NCI-H2227 (cell line): ENCODE data around the gene ATP8A1.
A peak's percentile ranks its signal among the peaks of the same experiment; 100 is the strongest.
"Not testable (repeated sequence)": the region's sequence is repeated elsewhere in the genome, so short reads cannot be mapped to it uniquely, and the experiment has no call there.

Experiments used
- DNase-seq: peaks from one replicate; lab custom pipeline; 2025; ENCODE audit not compliant: unreplicated experiment; lab: John Stamatoyannopoulos, UW

The ATP8A1 gene

GRCh38 chr4:42513748-42514492 is 143.0 kb downstream of the ATP8A1 start:
- no peak for DNase-seq

DNA sequence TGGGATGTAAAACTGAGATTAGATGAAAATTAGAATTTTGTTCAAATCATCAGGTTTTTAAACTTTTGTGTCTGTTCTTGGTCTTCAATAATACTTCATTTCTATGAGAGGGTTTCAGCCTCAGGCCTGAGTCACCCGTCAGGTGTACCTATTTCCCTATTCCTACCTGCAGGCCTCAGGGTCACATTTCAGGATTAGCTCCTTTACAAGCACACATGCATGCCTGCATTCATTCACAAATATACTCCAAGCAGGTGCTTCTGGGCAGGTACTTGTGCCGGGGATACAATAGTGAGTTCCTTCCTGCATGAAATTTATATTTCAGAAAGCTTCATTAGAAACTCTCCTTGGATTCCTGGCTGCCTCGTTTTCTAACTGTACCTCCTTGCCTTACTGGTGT is 144.7 kb downstream of the ATP8A1 start:
- no peak for DNase-seq

GRCh38 chr4:42510225-42510624 is 146.7 kb downstream of the ATP8A1 start:
- no peak for DNase-seq

- peak; percentile 68 for DNase-seq
Observed at GRCh38 chr4:42501624-42502401, 155.1 kb downstream of the ATP8A1 start.

DNA sequence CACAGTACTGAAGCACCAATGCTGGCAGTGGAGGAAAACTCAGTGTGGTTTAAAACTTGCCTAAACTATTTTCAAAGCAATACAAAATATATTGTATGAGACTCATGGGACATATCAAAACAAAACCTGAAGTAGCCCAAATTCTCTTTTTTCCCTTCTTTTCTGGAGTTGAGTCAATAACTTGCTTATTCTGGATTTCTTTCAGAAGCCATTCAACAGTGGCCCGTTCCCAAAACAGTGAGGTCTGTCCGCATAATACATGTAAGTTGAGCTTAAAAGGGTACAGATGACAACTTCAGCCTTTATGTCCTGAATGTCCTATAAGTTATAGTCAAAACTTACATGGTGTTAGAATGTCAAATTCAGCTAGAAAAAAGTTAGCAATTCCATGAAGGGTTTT is 158.9 kb downstream of the ATP8A1 start:
- DNase-seq: no peak

GRCh38 chr4:42497142-42497910 is 159.6 kb downstream of the ATP8A1 start:
- DNase-seq: no peak

DNA sequence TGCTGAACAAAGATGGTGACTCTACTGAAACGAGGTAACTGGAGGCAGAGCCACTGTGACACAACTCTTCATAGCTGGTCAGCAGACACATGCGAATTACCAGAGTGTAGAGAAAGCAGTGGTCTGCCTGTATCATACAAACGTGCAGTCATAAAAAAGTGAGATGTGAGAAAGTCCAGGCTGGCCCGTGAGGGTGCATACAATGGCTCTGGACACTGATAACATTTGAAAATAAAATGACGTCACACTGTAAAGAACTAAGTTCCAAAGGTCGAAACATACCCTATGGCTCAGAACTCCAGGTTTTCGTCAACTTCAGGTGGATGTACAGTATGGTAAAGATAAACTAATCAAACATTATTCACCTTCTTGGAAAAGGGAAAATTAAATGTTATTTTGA is 163.9 kb downstream of the ATP8A1 start:
- no peak for DNase-seq

- DNase-seq: no peak
Observed at GRCh38 chr4:42490015-42490414, 166.9 kb downstream of the ATP8A1 start.

DNA sequence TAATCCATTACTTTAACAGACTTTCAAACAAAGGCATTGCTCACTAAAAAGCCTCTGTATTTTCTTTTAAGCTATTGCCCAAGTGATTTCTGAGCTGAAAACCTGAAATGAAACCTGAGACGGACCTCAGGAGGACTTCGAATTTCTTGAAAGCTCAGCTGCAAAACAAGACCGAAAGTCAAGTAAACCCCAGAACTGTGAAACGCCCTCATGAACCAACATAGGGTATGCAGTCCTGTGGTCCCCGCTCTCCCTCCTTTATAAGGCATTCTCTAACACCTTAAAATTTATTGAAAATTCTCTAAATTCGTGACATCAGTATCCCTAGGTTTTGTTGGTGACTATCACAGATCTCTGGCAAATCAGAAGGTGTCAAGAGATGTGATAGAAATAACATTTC is 167.8 kb downstream of the ATP8A1 start:
- no peak for DNase-seq

- no peak for DNase-seq
Observed at GRCh38 chr4:42488554-42488953, 168.4 kb downstream of the ATP8A1 start.

DNA sequence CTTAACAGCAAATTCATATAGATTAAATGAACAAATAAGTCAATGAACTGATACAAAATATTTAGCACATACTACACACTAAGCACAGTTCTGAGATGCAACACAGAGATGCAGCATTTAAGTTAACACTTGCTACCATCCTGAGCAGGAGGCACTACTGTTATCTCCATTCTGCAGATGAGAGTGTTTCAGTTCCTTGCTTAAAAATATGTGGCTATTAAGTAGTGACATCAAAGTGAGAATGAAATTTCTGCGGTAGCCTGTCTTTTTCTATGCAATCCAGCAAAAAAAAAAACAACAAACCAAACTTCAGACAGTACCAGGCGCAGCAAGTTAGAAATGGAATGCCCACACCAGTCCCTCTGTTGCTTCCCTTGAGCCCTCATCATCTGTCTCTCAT is 168.8 kb downstream of the ATP8A1 start:
- no peak for DNase-seq

DNA sequence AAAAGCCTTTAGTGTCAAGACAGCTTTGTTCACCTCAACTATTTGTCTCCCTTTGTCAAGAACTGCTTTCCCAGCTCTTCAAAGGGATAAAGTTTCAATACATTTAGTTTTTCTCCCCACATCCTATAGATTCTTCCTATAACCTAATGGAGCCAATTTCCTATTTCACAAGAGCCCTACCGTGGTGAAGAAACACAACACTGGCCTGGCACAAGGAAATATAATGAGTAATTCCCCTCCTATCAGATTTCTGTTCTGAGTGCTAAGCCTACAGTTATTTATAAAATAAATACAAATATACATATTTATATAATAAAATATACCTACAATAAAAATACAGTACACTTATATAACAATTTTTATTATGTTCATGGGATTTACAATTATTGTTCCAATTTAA is 169.7 kb downstream of the ATP8A1 start:
- no peak for DNase-seq

DNA sequence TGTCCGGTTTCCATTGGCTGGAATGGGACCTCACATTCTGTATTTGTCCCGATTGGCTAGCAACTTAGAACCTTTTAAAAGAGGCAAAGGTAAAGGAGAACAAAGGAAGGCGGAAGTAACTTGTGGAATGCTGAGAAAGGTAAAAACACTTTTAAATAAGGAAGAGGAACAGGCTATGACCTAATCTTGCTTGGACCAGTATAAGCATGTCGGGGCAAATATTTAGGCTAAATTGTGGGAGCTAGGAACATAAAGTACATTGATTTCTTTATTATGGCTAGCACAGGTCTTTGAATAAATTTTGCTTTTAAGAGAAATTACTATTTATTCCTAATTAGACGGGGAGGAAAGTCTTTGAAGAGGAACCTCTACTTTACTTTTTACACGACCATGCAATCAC is 170.7 kb downstream of the ATP8A1 start:
- not testable (repeated sequence) for DNase-seq

DNA sequence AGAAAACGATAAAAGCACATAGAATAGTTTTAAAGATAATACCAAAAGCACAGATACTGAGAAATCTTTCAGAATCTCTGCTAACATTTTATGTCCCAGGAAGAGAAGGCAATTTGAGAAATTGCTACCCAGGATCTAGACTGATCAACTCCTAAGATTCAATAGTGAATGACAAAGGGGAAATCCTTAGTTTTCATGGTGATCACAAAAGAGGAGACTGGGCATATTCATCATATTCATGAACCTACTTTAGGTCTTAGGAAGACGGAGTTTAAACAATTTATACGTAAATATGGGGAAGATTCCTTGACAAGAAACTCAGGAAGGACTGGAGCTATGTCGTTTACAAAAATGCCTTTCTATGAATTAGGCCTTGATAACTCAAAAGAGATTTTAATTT is 172.3 kb downstream of the ATP8A1 start:
- no peak for DNase-seq

DNA sequence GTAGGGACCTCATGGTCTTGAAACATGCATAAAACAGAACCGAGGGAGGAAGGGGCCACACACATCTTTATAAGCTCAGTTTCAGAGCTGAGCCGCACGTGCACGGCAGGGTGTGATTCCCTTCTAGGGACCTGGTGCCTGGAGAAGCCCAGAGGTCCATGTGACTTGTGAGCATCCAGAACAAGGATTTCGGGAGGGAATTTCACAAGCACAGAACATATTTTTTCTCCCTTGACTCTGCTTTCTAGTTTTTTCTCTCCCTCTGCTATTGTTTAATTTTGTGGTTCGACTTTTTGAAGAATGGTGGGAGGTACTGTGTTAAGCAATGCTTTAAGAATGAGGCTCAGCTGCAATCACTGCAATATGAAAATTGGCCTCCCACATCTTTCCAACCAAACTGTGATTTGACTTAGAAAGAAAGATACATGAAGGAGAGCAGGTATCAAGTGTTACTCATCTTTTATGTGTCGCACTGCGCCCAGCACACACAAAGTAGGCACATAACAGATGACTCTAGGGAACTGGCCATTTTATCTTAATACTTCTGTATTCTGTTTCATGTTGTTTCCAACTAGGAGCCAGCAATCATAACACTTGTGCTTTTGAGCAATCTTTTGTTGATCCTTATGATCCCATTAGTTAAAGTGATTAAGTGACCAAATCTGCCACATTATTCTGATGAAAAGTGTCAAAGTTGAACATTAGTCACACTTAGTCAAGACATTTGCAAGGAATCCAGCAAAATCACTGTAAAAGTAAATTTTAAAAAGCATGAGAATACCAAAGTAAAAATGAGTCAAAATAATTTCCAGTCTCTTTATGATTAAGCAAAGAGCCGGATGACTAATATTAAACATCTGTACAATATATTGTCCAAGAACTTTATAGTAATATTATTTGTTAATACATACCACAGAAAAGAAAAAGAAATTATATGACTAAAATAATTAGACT is 173.2 kb downstream of the ATP8A1 start:
- DNase-seq: no peak

DNA sequence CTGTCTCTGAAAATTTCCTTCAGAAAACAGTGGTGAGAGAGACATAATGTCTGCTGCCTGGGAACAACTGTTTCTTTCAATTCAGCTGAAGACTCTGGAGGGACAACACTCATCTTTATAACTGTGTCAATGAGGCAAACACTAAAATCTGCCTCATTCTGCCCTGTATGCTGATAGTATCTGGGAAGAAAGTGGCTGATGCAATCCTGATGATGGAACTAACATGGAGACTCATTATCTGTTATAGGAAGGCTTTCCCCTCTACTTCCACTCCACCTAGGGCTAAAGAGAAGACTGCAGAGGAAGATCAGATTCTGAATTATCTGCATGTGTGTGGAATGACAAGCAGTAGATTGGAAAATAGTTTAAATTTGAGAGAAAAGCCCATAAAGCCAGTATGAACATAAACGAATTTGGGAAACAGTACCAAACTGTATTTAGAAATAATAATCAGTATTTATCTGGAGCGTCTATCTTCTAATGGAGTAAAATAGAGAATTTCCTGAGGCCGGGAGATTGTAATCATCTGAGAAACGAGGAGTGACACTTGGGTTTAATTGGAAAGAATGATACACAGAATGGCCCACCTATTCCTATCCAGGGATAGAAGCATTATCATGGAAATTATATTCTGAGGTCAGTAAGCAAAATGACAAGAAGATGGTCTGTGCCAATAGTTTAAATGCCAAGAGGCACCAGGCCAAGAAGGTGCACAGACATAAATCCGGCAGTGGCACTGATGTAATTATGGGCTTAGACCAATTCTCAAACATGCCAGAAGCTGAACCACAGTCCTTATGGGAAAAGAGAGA is 174.2 kb downstream of the ATP8A1 start:
- no peak for DNase-seq

- no peak for DNase-seq
Observed at GRCh38 chr4:42480717-42481116, 176.2 kb downstream of the ATP8A1 start.

DNA sequence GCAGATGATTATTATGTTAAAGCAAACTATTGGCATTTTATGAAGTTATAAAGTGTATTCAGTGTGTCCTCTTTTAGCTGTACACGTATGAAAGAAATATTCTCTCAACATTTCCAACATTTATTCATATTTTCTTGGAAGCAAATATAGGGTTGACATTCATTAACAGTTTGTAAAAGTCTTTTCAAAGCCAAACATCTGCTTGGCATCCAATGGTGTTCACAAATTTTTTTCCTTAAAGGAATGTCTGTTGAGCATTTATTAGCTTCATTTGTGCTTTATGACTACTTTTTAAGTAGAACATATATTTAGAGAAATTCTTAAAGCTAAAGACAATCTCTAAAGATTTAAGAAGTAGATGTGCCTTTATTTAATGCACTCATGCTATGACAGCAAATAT is 176.6 kb downstream of the ATP8A1 start:
- no peak for DNase-seq

DNA sequence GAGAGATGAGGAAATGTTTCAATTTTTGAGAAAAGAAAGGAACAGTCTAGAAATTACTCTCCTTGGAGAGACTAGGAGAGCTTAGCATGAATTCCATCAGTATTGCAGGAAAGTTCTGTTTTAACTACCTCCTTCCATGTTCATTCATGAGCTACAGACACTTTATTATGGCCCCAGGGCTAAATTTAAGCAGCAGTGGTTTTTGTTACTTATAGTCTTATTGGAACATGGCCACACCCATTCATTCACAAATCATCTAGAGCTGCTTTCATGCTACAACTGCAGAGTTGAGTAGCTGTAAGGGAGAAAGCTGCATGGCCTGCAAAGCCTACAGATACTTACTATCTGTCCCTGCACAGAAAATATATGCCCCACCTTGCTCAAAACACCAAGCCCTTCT is 178.0 kb downstream of the ATP8A1 start:
- no peak for DNase-seq

DNA sequence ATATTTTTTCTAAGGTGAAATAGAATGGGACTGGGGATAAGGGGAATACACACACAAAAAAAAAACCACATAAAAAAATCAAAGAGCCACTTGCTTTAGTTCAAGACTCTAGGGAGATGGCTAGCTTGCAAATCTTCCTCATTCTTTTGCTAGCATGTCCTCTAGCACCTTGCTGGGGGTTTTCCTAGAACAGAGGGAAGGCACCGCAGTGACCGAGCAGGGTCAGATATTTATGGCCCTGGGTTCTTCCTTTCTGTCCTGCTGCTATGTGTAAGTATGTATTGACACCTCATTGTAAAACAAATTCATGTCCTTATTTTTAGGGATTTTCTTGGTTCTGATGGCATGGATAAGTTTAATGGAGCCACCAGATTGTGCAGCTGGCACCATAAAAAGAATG is 178.4 kb downstream of the ATP8A1 start:
- DNase-seq: no peak
